ENCODE data around the gene GAN.

The GAN gene

DNA sequence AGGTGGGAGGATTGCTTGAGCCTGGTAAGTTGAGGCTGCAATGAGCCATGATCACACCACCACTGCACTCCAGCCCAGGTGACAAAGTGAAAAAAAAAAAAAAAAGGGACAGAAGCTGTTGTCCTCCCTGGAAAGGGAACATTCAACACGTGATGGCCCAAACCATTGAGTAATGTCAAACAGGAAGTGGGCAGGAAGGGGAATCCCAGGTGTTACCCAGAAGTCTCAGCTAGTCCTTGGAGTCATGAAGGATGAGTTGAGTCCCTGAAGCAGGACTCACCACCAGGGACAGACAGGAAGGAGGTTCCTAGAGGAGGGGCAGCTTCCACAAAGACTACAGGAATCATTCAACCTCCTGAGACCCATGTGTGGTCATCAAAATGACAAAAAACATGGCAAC lies 110.0 kb downstream of the GAN start:
- in situ Hi-C loops (cut with MboI; ENCODE audit: low sequenced_read_pairs): no loop called here

DNA sequence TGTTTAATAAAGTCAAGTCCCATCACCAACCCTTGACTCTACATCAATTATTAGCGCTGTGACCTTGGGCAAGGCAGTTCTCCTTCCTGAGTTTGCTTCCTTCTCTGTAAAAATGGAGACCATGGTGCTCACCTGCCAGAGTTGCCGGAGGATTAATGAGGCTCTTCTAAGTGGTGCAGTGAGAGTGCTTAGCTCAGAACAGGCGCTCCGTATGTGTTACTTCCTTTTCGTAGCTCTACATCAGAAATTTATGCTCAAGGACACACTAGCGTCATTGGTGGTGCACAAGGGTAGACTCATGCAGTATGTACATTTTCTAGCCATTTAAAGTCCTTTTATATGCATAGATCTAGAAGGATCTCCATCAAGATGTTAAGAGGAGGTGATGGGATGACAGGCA lies 112.5 kb downstream of the GAN start:
- in situ Hi-C loops (cut with MboI; ENCODE audit: low sequenced_read_pairs): no loop called here

DNA sequence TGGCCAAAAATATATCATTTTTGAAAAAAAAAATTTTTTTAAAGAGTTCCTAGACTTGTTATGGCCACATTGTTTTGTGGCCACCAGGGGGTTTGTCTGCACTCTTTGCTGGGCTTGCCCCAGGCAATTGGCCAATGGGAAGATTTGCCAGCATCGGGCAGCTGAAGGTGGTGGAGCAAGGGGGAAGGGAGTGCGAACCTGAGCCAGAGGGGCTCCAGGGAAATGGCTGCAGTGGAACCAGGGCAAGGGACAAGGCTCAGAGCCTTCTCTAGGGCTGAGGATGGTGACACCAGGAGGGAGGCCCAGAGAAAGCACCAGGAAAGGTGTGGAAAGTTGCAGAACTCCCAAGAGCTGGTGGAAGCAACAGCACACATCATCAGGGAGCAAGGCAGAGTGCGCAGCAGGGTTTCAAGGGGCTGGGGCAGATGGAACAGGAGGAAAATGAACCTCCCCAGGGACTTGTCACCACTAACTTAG lies 114.3 kb downstream of the GAN start:
- in situ Hi-C loops (cut with MboI; ENCODE audit: low sequenced_read_pairs): no loop called here

DNA sequence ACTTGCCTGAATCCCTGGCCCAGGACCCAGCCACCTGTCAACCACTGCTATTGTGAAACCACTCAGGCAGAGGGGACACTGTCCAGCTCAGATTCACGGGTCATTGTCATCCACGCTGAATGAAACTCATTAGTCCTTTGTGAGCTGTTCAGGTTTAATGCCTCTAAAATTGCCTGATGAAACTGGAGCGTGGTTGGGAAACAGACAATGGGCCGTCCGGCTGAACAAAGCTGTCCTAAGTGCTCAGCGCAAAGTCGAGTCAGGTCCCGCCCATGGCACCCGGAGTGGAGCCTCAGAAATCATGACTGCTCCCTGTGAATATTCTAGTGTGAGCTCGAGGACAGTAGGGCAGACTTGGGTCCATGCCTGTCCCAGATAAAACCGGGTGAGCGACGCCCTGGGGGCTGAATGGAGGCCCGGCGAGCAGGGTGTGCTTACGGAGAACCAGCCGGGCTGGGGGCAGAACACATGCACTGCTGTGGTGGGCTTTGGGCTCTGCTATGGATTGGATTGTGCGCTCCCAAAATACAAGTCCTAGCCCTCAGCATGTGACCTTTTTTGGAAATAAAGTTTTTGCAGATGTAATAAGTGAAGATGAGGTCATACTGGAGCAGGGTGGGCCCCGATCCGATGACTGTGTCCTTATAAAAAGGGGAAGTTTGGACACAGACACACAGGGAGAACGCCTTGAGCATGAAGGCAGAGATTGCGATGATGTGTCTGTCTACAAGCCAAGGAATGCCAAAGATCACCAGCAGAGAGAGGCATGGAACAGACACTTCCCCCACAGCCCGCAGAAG lies 117.0 kb downstream of the GAN start:
- in situ Hi-C loops (cut with MboI; ENCODE audit: low sequenced_read_pairs): no loop called here

DNA sequence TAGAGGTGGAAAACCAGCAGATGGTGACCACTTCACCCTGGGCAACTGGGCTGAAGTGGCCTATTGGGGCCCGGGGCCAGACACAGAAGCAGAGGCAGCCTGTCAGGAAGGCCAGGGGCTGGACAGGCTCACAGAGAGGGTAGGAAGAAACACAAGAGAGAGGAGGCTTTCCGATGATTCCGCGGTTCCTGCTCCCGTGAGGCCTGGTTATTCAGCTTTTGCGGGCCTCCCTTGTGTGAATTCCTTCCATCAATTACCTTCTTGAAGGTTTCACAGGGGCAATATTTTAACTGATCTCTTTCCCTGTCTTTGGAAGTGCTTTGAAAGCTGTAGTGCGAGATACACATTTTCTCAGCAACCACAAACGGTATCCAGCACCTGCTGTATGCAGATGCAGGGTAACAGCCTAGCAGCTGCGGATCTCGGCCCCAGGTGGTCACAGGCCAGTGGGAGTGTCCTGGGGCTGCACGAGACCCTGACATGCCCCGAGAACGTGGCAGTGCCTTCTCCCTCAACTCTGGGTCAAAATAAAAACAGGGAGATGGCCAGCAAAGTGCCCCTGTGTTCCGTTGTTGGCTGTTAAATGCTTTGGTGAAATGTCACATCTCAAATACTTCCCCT lies 118.3 kb downstream of the GAN start:
- in situ Hi-C loops (cut with MboI; ENCODE audit: low sequenced_read_pairs): no loop called here

DNA sequence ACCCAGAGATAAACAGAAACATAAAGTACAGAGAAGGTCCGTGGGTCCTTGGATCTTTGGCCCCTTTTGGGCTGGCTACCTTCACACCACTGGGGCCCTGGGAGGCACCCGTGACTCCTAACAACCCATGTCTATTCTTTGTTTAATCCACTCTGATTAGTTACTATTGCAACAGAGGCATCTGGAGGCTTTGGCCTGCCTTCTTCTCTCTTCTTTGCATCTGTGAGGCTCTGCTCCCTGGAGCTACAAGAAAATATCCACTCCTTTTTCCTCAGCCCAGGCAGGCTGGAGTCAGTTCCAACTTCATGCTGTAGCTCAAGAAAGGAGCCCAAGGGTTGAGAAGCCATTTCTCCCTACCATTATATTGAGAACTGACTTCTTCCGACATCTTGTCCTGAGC lies 120.3 kb downstream of the GAN start:
- in situ Hi-C loops (cut with MboI; ENCODE audit: low sequenced_read_pairs): no loop called here

DNA sequence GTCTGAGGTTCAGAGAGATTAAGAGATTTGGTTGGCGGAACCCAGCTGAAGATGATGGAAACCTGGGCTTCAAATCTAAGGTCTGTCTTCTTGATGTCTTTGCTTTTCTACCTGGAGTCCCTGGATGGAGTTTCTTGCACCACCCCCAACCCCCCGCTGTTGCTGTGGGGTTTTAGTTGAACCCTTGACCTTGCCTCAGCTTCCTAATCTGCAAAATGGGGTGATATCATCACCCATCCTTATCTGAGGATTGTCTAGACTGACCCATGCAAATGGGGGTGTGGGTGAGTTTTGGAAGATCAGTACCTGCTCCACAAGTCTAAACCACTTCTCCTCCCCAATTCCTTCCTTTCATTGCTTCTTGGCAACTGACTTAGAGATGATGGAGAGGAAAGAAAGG lies 120.8 kb downstream of the GAN start:
- in situ Hi-C loops (cut with MboI; ENCODE audit: low sequenced_read_pairs): no loop called here

DNA sequence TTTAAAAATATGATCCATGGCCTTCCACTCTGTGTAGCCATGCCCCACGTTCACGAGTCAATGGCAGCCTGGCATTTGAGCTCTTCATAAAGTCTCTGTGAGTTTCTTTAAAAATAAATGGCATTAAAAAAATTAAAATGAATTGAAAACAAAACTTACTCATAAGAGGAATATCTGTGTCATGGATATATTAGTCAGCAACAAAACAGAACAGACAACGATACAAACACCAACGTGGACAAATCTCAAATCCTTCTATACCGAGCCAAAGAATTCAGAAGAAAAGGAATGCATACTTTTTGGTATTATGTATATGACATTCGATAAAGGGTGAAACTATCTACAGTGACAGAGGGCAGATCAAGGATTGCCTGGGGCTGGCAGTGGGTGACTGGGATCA lies 121.6 kb downstream of the GAN start:
- in situ Hi-C loops (cut with MboI; ENCODE audit: low sequenced_read_pairs): no loop called here

DNA sequence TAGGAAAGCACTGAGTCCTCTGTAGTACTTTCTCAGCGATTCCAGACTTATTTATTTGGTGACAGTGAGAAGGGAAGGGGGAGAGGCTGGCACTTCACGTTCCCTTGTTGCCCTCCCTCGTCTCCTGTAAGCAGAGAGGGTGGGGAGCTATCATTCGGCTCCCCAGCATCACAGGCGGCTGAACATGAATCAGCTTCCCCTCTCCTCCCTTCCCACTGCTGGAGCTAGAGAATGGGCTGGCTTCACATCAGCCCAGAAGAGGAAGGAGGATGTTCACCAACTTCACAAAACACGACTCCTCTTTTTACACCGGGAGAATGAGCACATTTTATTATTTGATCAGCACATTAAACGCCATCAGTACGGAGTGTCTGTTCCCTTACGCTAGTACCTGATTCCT lies 123.1 kb downstream of the GAN start:
- in situ Hi-C loops (cut with MboI; ENCODE audit: low sequenced_read_pairs): no loop called here

All from hTERT RPE-1 (cell line).